Ishikawa (cell line): Measurements from ENCODE around the gene HDAC9.

ENCODE experiments used
- TAF1 ChIP-seq: IDR thresholded peaks from 2 replicates; pipeline ENCODE4 v1.6.1; 2012; ENCODE audit warnings: low read depth, mild to moderate bottlenecking
- TEAD4 ChIP-seq: IDR thresholded peaks from 2 replicates; pipeline ENCODE4 v1.6.1; 2012

- TF ChIP-seq TEAD4 = no peak
- no peak for TF ChIP-seq TAF1
These were observed 290.7 kb downstream of the HDAC9 start for GRCh38 chr7:18786196-18786727.
